Measurements from ENCODE around the gene SCN5A.

DNA sequence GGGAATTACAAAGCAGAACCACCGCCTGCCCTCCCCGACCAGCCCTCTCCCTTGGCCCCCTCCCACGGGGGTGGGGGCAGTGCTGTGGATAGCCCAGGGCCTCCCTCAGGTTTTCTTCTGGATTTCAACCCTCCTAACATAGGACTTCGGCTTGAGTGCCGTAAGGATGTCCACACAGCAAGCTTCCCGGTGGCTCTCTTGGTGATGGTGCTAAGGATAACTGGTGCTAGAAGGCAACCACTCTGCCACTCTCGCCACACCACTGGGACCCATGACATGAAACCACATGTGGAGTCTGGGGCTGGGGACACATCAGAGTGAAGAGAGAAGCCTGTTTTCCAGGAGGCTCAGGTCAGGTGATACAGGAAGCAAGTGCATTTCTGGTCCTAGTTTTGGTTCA is 35.4 kb downstream of the SCN5A start:
- TF ChIP-seq POLR2A (IDR thresholded peaks at IDR 0.05; ENCODE audit: low read depth, low read length) = no peak
- no peak for TF ChIP-seq POLR2AphosphoS5 (IDR thresholded peaks at IDR 0.05; ENCODE audit: low read depth, low read length)
- TF ChIP-seq POU2F2 (IDR thresholded peaks at IDR 0.05; ENCODE audit: low read depth, low read length) = no peak

All from GM12891 (cell line).